ENCODE measurements around the gene SERPINA10. TPM values are rescaled to one million over a fixed set of nuclear protein-coding genes. Genes with fewer than 3 reads are reported as not detected.

SERPINA10 gene
- total and polyA plus RNA-seq, 2 donors (not counting 3 experiments of a cell fraction or from before 2014, with no cell fraction given), result not detected

GRCh38 chr14:94306047-94306978, 13.2 kb upstream of the SERPINA10 start:
- H3K79me2 ChIP-seq (ENCODE audit: control insufficient read depth, insufficient read depth, low read length), result no peaks in the 10 kb centered on the region
- FAIRE-seq (no peak), DNase-seq (ENCODE audit: low read depth, low spot score) (no peak)
- no peak overlapping the region for H2AFZ ChIP-seq (ENCODE audit: low read depth, low read length)
- no peaks in the 10 kb centered on the region for H3K4me1 ChIP-seq (ENCODE audit: control insufficient read depth, extremely low read depth, insufficient read depth, low read length)
- no peaks in the 10 kb centered on the region for H4K20me1 ChIP-seq (replicated peaks; ENCODE audit: control insufficient read depth, extremely low read depth, insufficient read depth, low read length)
- TF ChIP-seq MAX (IDR thresholded peaks at IDR 0.05; ENCODE audit: insufficient read depth, insufficient read length), result no peak
- TF ChIP-seq GATA2 (IDR thresholded peaks at IDR 0.05; ENCODE audit: insufficient read depth, insufficient read length, low read depth, low read length), result no peak
- TF ChIP-seq FOS (IDR thresholded peaks at IDR 0.05; ENCODE audit: borderline replicate concordance, insufficient read depth, low read length), result no peak
- TF ChIP-seq POLR2AphosphoS5 (IDR thresholded peaks at IDR 0.05; ENCODE audit: insufficient read depth, low read depth, low read length), result no peak
- TF ChIP-seq JUN (IDR thresholded peaks at IDR 0.05; ENCODE audit: borderline replicate concordance, insufficient read depth, insufficient read length, low read depth), result no peak
- no peak for TF ChIP-seq MYC (IDR thresholded peaks at IDR 0.05; ENCODE audit: low read depth, low read length)
- TF ChIP-seq EZH2 (IDR thresholded peaks at IDR 0.05; ENCODE audit: borderline replicate concordance, low read depth, low read length, severe bottlenecking), result no peak
- TF ChIP-seq, protein P1, sequence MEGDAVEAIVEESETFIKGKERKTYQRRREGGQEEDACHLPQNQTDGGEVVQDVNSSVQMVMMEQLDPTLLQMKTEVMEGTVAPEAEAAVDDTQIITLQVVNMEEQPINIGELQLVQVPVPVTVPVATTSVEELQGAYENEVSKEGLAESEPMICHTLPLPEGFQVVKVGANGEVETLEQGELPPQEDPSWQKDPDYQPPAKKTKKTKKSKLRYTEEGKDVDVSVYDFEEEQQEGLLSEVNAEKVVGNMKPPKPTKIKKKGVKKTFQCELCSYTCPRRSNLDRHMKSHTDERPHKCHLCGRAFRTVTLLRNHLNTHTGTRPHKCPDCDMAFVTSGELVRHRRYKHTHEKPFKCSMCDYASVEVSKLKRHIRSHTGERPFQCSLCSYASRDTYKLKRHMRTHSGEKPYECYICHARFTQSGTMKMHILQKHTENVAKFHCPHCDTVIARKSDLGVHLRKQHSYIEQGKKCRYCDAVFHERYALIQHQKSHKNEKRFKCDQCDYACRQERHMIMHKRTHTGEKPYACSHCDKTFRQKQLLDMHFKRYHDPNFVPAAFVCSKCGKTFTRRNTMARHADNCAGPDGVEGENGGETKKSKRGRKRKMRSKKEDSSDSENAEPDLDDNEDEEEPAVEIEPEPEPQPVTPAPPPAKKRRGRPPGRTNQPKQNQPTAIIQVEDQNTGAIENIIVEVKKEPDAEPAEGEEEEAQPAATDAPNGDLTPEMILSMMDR (IDR thresholded peaks at IDR 0.05; ENCODE audit: extremely low read depth in 1 of 2, insufficient read depth in 1 of 2, low read depth in 1 of 2, low read length in 2 of 2), result no peak
- no peak for TF ChIP-seq POLR2A (IDR thresholded peaks at IDR 0.05; ENCODE audit: low read depth, low read length)
- no peaks in the 10 kb centered on the region for H3K9me3 ChIP-seq (replicated peaks; ENCODE audit: control insufficient read depth, insufficient read depth, low read length)
- no peaks in the 10 kb centered on the region for H3K36me3 ChIP-seq (ENCODE audit: control insufficient read depth in 2 of 2, extremely low read depth in 1 of 2, insufficient read depth in 2 of 2, low read length in 2 of 2)
- dilution Hi-C loops (cut with MboI; ENCODE audit: extremely low pct_ligation_motif_present, low sequenced_read_pairs), result no loop called here
- H3K9me1 ChIP-seq (replicated peaks; ENCODE audit: control insufficient read depth, extremely low read depth, insufficient read depth, low read length), result no peaks in the 10 kb centered on the region
- H3K4me2 ChIP-seq (ENCODE audit: insufficient read depth, low read length), result no peak overlapping the region
- BruUV-seq (replicated peaks), result no TSS peak
- no peaks in the 10 kb centered on the region for H3K27me3 ChIP-seq (ENCODE audit: control insufficient read depth in 2 of 2, insufficient read depth in 2 of 2, low read length in 2 of 2)
- intact Hi-C loops (cut with micrococcal nuclease), result no loop called here
- no peak overlapping the region for H3K27ac ChIP-seq (ENCODE audit: insufficient read depth, low read depth, low read length)
- ChIA-PET POLR2A (no interaction called here), CTCF (no interaction called here)
- no peak overlapping the region for H3K4me3 ChIP-seq (replicated peaks in 1 of 3; ENCODE audit: insufficient read depth in 1 of 3, low read depth in 1 of 3, low read length in 3 of 3)
- H3K9ac ChIP-seq (replicated peaks; ENCODE audit: extremely low read depth, insufficient read depth, low read length), result no peak overlapping the region

Data from endothelial cell of umbilical vein (primary cell).